CD4-positive, alpha-beta T cell treated with Interleukin-10 for 1 hour (primary cell): ENCODE results near the gene PPFIBP2.

Experiments used
- DNase-seq: peaks from one replicate; pipeline ENCODE4 v3.0.0-alpha.2; 2020

PPFIBP2 gene

DNA sequence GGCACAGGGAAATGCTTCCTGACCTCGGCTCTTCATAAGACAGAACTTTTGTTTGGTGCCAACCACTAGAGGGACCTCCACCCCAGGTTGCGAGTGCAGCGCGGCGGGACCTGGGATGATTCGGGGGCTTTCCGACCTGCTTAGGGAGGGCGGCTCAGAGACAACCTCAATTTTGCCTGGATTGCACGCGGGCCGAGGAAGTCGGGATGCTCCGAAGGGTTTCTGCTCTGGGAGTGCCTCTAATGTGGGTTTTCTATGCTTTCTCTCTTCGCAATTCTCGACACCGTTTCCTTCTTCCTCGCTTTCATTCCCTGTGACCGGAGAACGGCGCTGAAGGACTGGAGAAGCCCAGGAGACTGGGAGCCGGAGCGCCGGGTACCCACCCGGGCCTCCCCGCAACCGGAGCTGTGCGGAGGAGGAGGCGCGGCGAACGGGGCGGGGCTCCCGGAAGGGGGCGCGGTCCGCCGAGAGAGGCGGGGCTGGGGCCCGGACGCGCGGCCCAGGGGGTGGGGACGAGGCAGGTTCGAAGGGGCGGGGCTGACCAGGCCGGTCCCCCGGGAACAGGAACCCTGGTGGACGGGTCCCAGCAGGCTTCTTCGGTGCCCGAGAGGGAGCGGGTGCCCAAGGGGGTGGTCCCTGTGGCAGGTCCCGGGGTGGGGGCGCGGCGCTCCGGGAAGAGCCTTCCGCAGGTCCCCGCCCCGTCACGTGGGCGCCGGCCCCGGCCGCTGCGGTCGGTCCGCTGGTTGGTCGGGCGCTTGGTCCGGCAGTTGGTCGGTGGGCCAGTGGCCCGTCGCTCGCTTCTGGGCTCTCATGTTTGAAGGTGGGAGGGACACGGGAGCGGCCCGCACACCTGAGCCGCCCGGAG, at the start of gene PPFIBP2:
PPFIBP2 (plus strand) TSS at position 766 of the 865 bp plus-strand sequence. CDS start 35,477 bp downstream, outside the sequence.
- DNase-seq = peak; percentile 84

DNA sequence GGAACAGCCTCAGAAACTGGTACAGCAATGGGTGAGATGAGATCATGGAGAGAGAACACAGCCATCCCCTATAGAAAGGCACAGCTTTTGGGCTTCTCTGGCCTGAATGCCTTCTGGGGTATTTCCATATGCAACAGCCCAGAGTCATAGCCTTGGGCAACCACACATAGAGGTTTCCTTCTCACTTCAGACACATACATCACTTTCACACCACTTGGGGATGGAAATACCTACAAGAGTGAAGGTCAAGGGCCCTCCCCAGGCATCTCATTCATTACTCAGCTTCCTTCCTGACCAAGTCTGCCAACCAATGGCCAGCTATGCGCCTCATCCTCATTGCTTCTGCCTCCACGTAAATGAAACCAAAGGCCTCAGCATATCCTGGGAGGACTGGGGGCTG, 46.1 kb upstream of the PPFIBP2 start:
- no peak for DNase-seq

- no peak for DNase-seq
These were observed 44.4 kb upstream of the PPFIBP2 start for GRCh38 chr11:7469351-7469865.

GRCh38 chr11:7471071-7471470, 42.7 kb upstream of the PPFIBP2 start:
- no peak for DNase-seq

- no peak for DNase-seq
These were observed 40.1 kb upstream of the PPFIBP2 start for GRCh38 chr11:7473717-7474116.

GRCh38 chr11:7480113-7480512, 33.7 kb upstream of the PPFIBP2 start:
- no peak for DNase-seq

GRCh38 chr11:7484131-7484530, 29.7 kb upstream of the PPFIBP2 start:
- DNase-seq = no peak

GRCh38 chr11:7484645-7485044, 29.2 kb upstream of the PPFIBP2 start:
- DNase-seq = no peak

DNA sequence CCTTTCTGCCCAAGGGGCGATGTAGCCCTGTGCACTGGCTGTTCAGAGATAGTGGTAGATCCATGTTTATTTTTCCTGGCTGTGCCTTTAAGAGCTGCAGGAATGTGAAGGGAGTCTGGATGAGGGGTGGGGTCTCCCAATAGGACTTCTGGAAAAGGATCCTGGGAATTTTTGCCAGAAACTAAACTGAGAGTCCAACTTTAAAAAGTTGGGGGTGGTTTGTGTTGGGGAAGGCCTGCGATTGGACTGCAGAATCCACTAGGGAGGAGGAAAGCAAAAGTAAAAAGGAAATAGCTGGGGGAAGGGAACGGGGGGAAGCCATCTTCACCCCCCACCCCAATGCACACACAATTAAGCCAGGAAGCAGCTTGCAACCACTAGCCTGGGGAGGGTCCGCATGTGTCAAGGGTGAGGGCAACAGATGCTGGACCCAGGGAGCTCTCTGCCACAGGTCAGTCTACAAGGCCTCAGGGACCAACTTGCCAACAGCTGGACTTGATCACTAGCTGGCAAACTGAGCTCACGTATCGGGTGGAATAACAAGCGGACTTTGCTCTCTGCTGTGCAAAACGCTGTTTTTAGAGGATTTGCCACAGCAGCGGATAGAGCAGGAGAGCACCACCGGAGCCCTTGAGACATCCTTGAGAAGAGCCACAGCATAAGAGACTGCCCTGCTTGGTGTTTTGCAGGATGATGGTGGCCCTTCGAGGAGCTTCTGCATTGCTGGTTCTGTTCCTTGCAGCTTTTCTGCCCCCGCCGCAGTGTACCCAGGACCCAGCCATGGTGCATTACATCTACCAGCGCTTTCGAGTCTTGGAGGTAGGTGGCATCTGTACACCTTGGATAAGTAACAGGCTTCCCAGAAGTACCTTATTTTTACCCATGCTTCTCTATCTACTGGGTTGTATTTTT, 28.4 kb upstream of the PPFIBP2 start, which contains the start of gene OLFML1:
OLFML1 (plus strand) TSS at position 321 of the 912 bp plus-strand sequence; CDS start at position 691, 370 bp downstream.
- DNase-seq = no peak

- no peak for DNase-seq
These were observed 27.6 kb upstream of the PPFIBP2 start for GRCh38 chr11:7486098-7486780.

DNA sequence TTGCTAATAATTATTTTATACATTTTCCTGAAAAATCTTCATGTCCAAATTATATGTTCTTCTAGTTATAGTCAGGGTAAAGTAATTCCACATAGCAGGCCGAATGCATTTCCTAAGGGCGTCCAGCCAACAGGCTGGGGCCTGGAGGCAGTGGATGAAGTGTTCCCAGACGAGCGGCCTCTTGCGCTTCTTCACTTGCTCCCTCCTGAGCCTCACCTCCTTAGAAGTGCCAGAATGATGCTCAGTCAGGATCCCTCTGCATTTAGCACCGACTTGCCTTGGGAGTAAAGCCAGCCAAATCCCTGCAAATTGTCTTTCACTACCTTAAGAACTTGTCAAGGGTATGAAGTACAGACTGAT, 27.0 kb upstream of the PPFIBP2 start:
- DNase-seq = no peak

DNA sequence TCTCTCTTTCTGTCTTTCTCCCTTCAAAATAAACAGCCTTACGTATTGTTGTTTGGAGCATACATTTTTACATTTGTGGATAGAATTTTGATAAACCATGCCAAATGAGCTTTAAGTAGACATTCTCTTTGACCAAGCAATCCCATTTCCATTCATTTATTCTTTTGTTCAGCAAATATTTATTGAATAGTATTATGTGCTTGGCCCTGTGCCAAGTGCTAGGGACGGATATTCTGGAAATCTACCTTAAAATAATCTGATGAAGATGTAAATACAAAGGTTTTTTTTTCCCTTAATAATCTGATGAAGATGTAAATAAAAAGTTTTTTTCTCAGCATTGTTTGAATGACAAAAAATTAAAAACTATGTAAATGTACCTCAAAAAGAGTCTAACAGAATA, 26.4 kb upstream of the PPFIBP2 start:
- no peak for DNase-seq

- DNase-seq = no peak
These were observed 25.1 kb upstream of the PPFIBP2 start for GRCh38 chr11:7488681-7489080.

DNA sequence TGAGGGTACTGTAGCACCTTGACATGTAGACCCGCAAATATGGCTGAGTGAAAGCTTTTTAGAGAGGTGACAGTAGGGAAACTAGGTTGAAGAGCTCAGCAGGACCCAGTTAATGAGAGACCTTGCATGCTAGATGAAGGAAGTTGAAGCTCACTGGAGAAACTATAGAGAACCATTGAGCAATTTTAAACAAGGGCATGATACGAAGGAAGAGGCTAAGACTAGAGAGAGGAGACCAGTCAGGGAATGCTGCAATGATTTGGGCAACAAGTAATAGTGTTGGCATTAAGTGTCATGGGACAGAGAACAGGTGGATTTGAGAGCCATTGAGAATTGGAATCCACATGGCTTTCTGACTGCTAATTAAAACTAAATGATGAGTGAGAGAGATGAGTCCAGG, 24.4 kb upstream of the PPFIBP2 start:
- no peak for DNase-seq

DNA sequence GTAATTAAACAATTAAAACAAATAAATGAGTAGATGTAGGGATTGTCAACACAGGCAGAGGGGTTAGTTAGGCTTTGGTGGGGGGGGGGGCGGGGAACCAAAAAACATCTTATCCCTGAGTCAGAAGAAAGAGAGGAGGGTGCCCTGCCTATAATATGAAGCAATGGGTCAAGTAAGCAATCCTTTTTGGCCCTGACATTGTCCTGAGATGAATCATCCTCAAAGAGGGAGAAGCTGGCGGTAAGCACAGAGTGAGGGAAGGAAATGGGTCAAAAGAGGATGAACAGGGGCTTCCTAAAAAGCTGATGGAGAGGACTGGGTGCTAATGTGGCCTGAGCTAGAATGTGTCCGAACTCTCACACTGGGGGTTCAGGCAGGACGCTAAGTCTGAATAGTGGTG, 23.7 kb upstream of the PPFIBP2 start:
- DNase-seq = no peak

GRCh38 chr11:7490535-7490934, 23.3 kb upstream of the PPFIBP2 start:
- no peak for DNase-seq

- no peak for DNase-seq
These were observed 21.5 kb upstream of the PPFIBP2 start for GRCh38 chr11:7492253-7492652.

- no peak for DNase-seq
These were observed 20.1 kb upstream of the PPFIBP2 start for GRCh38 chr11:7493670-7494069.

GRCh38 chr11:7494086-7494745, 19.6 kb upstream of the PPFIBP2 start:
- DNase-seq = no peak

GRCh38 chr11:7495882-7496551, 17.8 kb upstream of the PPFIBP2 start:
- DNase-seq = no peak

GRCh38 chr11:7498193-7498592, 15.6 kb upstream of the PPFIBP2 start:
- no peak for DNase-seq

DNA sequence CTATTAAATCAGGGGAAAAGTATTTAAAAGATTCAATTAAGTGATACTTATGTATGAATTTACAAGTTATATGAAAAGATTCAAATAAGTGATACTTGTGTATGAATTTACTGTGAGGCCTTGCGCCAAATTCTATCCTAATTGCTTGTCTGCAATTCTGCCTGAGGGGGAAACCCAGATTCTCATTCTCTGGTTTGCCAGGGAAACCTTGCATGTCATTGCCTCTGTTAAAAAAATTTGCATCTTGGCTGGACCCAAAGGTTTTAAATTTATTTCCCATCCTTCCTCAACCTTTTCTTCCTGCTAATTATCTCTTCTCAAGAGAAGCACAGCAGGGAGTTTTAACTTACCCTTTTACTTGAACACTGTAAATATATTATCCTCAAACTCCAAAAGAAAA, 14.7 kb upstream of the PPFIBP2 start:
- DNase-seq = no peak
